Ishikawa (cell line): ENCODE data around the gene MYO1A.

ENCODE experiments used
- CEBPB ChIP-seq: IDR thresholded peaks from 2 replicates; pipeline ENCODE4 v1.6.1; 2012
- CREB1 ChIP-seq: IDR thresholded peaks from 2 replicates; pipeline ENCODE4 v1.6.1; 2012; ENCODE audit warnings: low read depth
- EGR1 ChIP-seq: IDR thresholded peaks from 2 replicates; pipeline ENCODE4 v1.6.1; 2012
- EP300 ChIP-seq: IDR thresholded peaks from 2 replicates; pipeline ENCODE4 v1.6.1; 2012; ENCODE audit warnings: borderline replicate concordance
- FOXM1 ChIP-seq: IDR thresholded peaks from 2 replicates; pipeline ENCODE4 v1.6.1; 2012; ENCODE audit warnings: low read depth, borderline replicate concordance
- NFIC ChIP-seq: IDR thresholded peaks from 2 replicates; pipeline ENCODE4 v1.6.1; 2012
- RAD21 ChIP-seq: IDR thresholded peaks from 2 replicates; pipeline ENCODE4 v1.6.1; 2012; ENCODE audit warnings: low read depth
- TAF1 ChIP-seq: IDR thresholded peaks from 2 replicates; pipeline ENCODE4 v1.6.1; 2012; ENCODE audit warnings: low read depth, mild to moderate bottlenecking
- TCF12 ChIP-seq: IDR thresholded peaks from 2 replicates; pipeline ENCODE4 v1.6.1; 2012; ENCODE audit warnings: low read depth
- TEAD4 ChIP-seq: IDR thresholded peaks from 2 replicates; pipeline ENCODE4 v1.6.1; 2012
- YY1 ChIP-seq: IDR thresholded peaks from 2 replicates; pipeline ENCODE4 v1.6.1; 2012; ENCODE audit warnings: low read depth
- ZBTB7A ChIP-seq: IDR thresholded peaks from 2 replicates; pipeline ENCODE4 v1.6.1; 2012; ENCODE audit warnings: low read depth
- TF ChIP-seq, protein P1 (sequence below): IDR thresholded peaks from 2 replicates; pipeline ENCODE4 v1.6.1; 2012
- TF ChIP-seq, protein P2 (sequence below): IDR thresholded peaks from 2 replicates; pipeline ENCODE4 v1.6.1; 2012; ENCODE audit warnings: low read depth, mild to moderate bottlenecking
- TF ChIP-seq, protein P3 (sequence below): IDR thresholded peaks from 2 replicates; pipeline ENCODE4 v1.6.1; 2012

Gene MYO1A

DNA sequence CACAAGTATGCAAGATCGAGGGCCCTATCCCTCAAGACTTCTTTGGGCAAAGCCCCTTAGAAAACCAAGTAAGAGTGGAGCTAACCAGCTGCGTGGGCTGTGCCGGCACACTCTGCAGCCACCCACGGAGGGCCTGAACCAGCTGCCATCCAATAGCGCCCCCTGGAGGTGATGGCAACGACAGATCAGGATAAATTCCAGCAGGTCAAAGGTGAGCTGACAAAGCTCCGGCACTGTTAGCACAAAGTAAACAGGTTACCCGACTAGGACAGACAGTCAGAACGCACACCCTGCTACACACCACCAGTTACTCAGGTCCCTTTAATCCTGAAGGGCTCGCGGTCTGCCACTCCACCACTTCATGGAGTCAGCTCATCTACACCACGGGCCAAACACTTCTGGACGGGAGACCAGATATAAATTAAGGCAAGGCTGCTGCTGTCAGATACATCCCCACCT lies 48.5 kb downstream of the MYO1A start:
- TF ChIP-seq EGR1, result peak; percentile 53
- TF ChIP-seq TEAD4, result peak; percentile 90
- peak; percentile 87 for TF ChIP-seq RAD21
- no peak for TF ChIP-seq CREB1

DNA sequence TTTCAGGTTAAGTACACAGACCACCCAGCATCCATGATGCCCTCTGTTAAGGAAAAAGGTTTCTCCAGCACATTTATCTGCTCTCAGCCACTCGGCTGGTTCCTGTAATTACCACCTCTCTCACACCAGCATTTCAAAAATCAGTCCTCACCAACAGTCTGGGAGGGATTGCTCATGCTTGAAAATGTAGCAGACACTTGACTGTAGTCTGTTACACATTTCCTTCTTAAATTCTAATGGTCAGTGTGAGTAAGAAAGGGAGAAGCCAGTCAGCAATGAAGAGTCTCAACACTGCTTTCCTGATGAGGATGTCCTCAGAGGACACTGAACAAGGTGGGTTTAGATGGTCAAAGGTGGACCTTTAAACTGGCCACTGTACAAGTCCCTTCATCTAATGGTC lies 49.5 kb downstream of the MYO1A start:
- TF ChIP-seq CREB1 (no peak), TCF12 (no peak), TEAD4 (no peak), EP300 (no peak), CEBPB (no peak), NFIC (no peak), TAF1 (no peak), FOXM1 (no peak)
- TF ChIP-seq, protein P1, sequence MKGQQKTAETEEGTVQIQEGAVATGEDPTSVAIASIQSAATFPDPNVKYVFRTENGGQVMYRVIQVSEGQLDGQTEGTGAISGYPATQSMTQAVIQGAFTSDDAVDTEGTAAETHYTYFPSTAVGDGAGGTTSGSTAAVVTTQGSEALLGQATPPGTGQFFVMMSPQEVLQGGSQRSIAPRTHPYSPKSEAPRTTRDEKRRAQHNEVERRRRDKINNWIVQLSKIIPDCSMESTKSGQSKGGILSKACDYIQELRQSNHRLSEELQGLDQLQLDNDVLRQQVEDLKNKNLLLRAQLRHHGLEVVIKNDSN, result no peak

DNA sequence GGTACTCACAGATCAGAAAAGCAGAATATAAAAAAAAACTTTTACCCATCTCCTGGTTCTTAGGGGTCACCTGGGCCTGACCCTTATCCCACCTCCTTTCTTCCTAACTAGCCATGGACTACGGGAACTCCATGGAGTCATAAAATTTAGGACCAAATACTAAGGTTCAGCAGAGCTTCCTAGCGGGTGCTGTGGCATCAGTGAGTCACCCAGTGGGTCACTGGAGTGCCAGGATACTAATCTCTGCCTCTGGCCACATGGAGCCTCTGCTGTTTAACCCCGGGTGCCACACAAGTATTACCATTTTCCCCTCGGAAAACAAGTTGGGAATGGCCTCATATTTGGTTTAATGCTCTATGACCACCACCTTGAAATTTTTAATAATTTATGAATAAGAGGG lies 50.5 kb downstream of the MYO1A start:
- no peak for TF ChIP-seq YY1

DNA sequence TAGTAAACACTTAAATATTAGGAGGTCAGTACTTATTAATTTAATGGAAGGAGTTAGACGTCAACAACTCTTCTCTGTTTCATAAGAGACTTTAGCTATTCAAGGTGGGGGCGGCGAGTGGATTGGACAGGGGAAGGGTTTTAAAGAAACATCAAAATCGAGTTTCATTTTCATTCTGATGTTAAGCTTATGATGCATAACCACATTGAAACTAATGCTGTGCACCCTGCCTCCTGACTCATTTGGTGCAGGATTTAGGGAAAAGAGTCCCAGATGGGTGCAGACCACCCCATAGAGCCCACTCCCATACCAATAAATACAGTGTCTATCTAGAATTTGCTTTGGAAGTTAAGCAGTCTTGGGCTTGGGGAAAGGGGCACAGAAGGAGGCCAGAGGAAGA lies 50.9 kb downstream of the MYO1A start:
- TF ChIP-seq, protein P2, sequence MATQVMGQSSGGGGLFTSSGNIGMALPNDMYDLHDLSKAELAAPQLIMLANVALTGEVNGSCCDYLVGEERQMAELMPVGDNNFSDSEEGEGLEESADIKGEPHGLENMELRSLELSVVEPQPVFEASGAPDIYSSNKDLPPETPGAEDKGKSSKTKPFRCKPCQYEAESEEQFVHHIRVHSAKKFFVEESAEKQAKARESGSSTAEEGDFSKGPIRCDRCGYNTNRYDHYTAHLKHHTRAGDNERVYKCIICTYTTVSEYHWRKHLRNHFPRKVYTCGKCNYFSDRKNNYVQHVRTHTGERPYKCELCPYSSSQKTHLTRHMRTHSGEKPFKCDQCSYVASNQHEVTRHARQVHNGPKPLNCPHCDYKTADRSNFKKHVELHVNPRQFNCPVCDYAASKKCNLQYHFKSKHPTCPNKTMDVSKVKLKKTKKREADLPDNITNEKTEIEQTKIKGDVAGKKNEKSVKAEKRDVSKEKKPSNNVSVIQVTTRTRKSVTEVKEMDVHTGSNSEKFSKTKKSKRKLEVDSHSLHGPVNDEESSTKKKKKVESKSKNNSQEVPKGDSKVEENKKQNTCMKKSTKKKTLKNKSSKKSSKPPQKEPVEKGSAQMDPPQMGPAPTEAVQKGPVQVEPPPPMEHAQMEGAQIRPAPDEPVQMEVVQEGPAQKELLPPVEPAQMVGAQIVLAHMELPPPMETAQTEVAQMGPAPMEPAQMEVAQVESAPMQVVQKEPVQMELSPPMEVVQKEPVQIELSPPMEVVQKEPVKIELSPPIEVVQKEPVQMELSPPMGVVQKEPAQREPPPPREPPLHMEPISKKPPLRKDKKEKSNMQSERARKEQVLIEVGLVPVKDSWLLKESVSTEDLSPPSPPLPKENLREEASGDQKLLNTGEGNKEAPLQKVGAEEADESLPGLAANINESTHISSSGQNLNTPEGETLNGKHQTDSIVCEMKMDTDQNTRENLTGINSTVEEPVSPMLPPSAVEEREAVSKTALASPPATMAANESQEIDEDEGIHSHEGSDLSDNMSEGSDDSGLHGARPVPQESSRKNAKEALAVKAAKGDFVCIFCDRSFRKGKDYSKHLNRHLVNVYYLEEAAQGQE, result no peak
- no peak for TF ChIP-seq NFIC
- TF ChIP-seq YY1, result no peak
- TF ChIP-seq, protein P3, sequence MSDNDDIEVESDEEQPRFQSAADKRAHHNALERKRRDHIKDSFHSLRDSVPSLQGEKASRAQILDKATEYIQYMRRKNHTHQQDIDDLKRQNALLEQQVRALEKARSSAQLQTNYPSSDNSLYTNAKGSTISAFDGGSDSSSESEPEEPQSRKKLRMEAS, result no peak
- no peak for TF ChIP-seq CREB1
- no peak for TF ChIP-seq TEAD4
- no peak for TF ChIP-seq FOXM1
- no peak for TF ChIP-seq RAD21
- no peak for TF ChIP-seq EP300
- TF ChIP-seq ZBTB7A, result no peak
- TF ChIP-seq, protein P1, result no peak
- TF ChIP-seq CEBPB, result no peak

DNA sequence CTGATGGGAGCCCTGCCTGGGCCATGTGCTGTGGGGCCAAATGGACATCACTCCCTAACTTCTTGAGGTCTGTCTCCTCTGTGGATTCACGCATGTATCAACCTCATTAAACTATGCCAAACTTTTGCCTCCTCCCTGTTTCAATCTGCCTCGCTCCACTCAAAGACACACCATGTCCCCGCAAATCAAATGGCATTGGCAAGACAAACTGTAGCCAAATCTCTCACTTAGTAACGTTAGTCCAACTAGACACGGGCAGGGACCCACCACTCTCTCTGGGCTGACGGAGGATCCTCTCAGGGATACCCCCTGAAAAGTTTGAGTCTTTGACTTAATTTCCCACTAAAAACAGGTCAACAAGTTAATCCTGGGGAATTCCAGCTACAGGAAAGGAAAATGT lies 51.6 kb downstream of the MYO1A start:
- TF ChIP-seq TAF1, result no peak
- no peak for TF ChIP-seq ZBTB7A
- TF ChIP-seq TEAD4, result no peak
- TF ChIP-seq, protein P1, result no peak
- TF ChIP-seq, protein P3, result no peak
- TF ChIP-seq EP300, result no peak
- no peak for TF ChIP-seq CEBPB
- TF ChIP-seq CREB1, result no peak
- TF ChIP-seq, protein P2, result no peak
- TF ChIP-seq RAD21, result no peak
- TF ChIP-seq YY1, result no peak
- no peak for TF ChIP-seq NFIC
- no peak for TF ChIP-seq FOXM1
- no peak for TF ChIP-seq EGR1
- no peak for TF ChIP-seq TCF12

DNA sequence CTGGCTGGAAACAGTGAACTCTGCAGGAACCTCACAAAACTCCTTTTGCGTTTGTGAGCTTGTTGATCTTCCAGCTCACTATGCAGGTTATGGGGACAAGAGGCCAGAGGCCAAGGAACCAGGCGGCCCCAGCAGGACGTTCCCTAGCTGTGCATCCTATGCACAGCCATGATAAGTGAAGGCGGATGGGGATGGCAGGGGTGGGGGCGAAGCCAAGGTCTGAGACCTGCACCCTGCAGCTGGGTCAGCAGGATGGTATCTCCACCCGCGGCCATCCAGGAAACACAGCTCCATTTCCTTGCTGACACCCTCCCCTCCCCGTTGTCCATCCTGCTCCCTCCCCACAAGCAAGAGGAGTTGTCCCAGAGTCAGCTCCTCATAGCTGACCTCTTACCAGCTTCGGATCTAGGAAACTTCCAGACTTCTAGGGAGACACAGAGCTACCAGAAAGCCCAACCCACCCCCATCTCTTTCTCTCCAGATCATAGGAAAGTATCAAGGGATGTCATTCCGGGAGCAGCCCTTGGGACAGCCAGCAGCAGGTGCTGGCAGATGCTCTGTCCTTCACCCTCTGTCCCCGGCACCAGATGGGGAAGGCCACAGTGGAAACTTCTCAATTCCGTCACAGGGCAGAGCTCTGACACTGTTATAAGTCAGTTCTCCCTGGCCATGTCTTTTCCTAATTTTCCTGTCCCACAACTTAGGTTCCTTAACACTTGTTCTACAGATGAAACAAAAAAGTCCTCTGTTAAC lies 53.0 kb downstream of the MYO1A start:
- TF ChIP-seq CREB1, result no peak
- TF ChIP-seq, protein P3, result no peak
- TF ChIP-seq ZBTB7A, result no peak
- no peak for TF ChIP-seq TCF12
- TF ChIP-seq CEBPB, result no peak
- TF ChIP-seq TAF1, result no peak
- TF ChIP-seq EP300, result no peak
- no peak for TF ChIP-seq EGR1
- no peak for TF ChIP-seq RAD21
- TF ChIP-seq FOXM1, result no peak
